Muscle of leg (tissue), 11 donors: ENCODE results near the gene DLG4. TPM values are rescaled to one million over a fixed set of nuclear protein-coding genes. Genes with fewer than 3 reads are reported as not detected.
"Not testable (repeated sequence)": the region's sequence is repeated elsewhere in the genome, so short reads cannot be mapped to it uniquely, and the experiment has no call there.

Experiments
- DNase-seq: peaks from one replicate; pipeline ENCODE4 v3.0.0; 2013
- H3K27ac ChIP-seq: one replicate; pipeline ENCODE4 v1.5.1; 2013; ENCODE audit warnings: mild to moderate bottlenecking, low read length, control low read depth
- H3K27me3 ChIP-seq: one replicate; pipeline ENCODE4 v1.6.1; 2013; ENCODE audit warnings: low read length; ENCODE audit not compliant: control insufficient read depth, insufficient read depth
- H3K36me3 ChIP-seq: one replicate; pipeline ENCODE4 v1.6.1; 2013; ENCODE audit warnings: low read length; ENCODE audit not compliant: control insufficient read depth, insufficient read depth
- H3K4me1 ChIP-seq: one replicate; pipeline ENCODE4 v1.6.1; 2013; ENCODE audit warnings: low read length; ENCODE audit not compliant: control insufficient read depth, insufficient read depth
- H3K4me3 ChIP-seq: one replicate; pipeline ENCODE4 v1.5.1; 2013; ENCODE audit warnings: low read length, control low read depth
- H3K9me3 ChIP-seq: replicated peaks from 2 replicates; pipeline ENCODE4 v1.6.1; 2013; ENCODE audit warnings: low read depth, low read length; ENCODE audit not compliant: control insufficient read depth
- WGBS: methylation state at CpG from one replicate; pipeline ENCODE4 v1.1.5; 2013; ENCODE audit warnings: missing lambda C conversion rate; ENCODE audit not compliant: insufficient coverage; 5-methylcytosine and 5-hydroxymethylcytosine counted together
- polyA plus RNA-seq, 8 donors: library from polyadenylated mRNA; unstranded; fragments of 120-200 nt; gene quantifications; one replicate each; pipeline versions ENCODE4 v1.2.1 to v1.2.3, GENCODE V29; 2013; ENCODE audit warnings: inconsistent platforms in 1 of 8, low replicate concordance in 1 of 8; ENCODE audit not compliant: insufficient read length in 8 of 8, insufficient read depth in 1 of 8
- total RNA-seq: library from RNA; stranded (reverse); fragments of 120-200 nt; gene quantifications from one replicate; pipeline ENCODE4 v1.2.4, GENCODE V29; 2013

The DLG4 gene
- total and polyA plus RNA-seq, 9 donors: 12.7 to 33.9 (median 22.5) TPM

DNA sequence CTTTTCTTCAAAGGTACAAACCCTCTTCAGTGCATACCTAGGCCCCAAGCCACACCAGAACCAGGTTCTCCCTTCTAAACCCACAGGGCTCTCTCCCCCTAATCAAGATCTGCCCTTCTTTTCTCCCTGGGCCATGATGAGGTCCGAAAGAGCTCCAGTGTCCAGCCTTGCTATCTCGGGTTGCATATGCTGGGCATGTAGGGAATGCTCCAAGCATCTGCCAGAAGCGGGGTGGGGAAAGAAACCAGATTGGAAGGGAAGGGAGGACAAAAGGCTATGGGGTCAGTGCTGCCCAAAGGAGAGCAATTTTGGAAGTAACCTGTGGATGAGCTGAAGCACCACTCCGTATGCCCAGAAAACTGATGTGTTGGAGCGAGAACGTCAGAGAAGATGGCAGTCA is 29.6 kb upstream of the DLG4 start:
- Histone ChIP-seq H3K4me1 (peaks cover 28% of the 10 kb centered on the region), H3K36me3 (peaks cover 32% of the 10 kb centered on the region), H3K27ac (peak overlapping the region; percentile 99), H3K27me3 (no peaks in the 10 kb centered on the region), H3K4me3 (peak overlapping the region; percentile 17), H3K9me3 (no peaks in the 10 kb centered on the region)
- WGBS: 90% methylated on average over 4 of the region's 6 CpGs
- DNase-seq: peak; percentile 53

DNA sequence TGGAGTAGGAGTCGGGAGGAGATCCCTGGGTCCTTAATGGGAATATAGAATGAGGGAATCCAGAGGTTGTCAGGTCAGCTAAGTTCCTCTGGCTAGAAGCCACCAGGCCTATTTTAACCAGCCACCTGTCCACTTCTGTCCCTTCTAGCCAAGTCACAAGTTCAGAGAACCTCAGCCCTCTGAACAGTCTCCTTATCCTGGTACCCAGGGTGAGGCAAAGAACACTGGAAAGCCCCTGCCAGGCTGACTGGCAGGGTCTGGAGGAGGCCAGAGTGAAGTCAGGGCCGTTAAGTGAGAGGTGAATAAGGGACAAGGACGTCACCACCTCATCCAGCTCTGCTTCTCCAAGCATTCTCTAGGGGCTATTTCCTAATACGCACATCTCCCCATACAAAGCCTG is 29.2 kb upstream of the DLG4 start:
- peak overlapping the region; percentile 99 for H3K27ac ChIP-seq
- WGBS: 63% methylated on average over 2 of the region's 4 CpGs
- peaks cover 33% of the 10 kb centered on the region for H3K36me3 ChIP-seq
- DNase-seq: peak; percentile 75
- peaks cover 30% of the 10 kb centered on the region for H3K4me1 ChIP-seq
- H3K4me3 ChIP-seq: peak overlapping the region; percentile 17
- H3K27me3 ChIP-seq: no peaks in the 10 kb centered on the region
- H3K9me3 ChIP-seq: no peaks in the 10 kb centered on the region

DNA sequence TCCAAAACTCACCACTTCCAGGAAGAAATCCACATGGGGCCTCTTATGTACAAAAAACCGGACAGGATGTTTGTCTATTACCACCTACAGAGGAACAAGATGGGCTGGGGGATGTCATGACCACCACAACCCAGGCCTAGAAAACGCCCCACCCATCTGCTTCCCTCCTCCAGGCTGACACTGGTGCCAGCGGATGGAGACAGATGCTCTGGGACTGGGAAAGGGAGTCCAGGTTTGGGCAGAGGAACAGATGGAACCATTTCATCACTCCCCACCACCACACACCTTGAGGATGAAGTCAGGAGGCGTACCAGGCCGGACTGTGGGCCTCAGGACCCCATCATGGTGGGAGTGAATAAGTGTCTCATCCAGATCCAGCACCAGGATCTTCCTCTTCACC is 27.1 kb upstream of the DLG4 start:
- DNase-seq: peak; percentile 12
- H3K9me3 ChIP-seq: no peaks in the 10 kb centered on the region
- no peaks in the 10 kb centered on the region for H3K27me3 ChIP-seq
- no peak overlapping the region for H3K4me3 ChIP-seq
- peaks cover 36% of the 10 kb centered on the region for H3K36me3 ChIP-seq
- no CpG with 5 or more reads among the region's 5 CpGs for WGBS
- peak overlapping the region; percentile 13 for H3K27ac ChIP-seq
- peaks cover 32% of the 10 kb centered on the region for H3K4me1 ChIP-seq

DNA sequence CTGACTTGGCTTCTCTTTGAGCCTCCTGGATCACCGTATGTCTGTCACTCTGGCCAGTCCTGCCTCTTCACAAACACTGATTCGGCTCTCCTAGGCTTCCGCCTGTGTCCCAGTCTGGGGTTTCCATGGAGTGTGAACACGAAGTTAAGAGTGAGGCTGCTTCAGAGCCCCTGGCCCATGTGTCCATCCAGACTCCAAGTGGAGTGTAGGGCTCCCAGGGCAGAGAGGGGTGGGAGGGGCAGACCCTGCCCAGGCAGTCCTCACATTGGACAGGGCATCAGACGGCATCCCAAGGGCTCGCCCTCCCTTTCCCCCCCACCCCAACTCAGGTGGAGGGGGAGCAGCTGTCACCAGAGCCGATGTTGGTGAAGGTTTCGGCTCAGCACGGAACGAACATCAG is 24.2 kb upstream of the DLG4 start:
- not testable (repeated sequence) for DNase-seq, H3K27me3 ChIP-seq, H3K4me3 ChIP-seq, H3K9me3 ChIP-seq
- WGBS: 33% methylated on average over 1 of the region's 10 CpGs
- Histone ChIP-seq H3K36me3 (peaks cover 45% of the 10 kb centered on the region), H3K4me1 (peaks cover 35% of the 10 kb centered on the region), H3K27ac (peak overlapping the region; percentile 100)

DNA sequence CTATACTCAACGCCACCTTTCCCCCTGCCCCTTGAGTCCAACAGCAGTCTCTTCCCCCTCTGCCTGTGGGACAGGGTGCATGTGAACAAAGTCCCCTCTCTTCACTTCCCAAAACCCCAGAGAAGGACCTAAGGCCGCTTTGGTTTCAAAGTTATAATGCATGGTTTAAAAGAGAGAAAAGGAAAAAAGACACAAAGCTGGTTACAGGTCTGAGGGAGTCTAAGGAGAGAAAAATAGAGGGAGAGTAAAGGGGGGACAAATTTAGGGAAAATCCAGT is 23.8 kb upstream of the DLG4 start:
- Histone ChIP-seq H3K36me3 (peaks cover 45% of the 10 kb centered on the region), H3K4me1 (peaks cover 31% of the 10 kb centered on the region), H3K4me3 (peak overlapping the region; percentile 85), H3K9me3 (no peaks in the 10 kb centered on the region), H3K27ac (peak overlapping the region; percentile 100), H3K27me3 (no peaks in the 10 kb centered on the region)
- DNase-seq: no peak
- WGBS: no CpG with 5 or more reads among the region's 2 CpGs

DNA sequence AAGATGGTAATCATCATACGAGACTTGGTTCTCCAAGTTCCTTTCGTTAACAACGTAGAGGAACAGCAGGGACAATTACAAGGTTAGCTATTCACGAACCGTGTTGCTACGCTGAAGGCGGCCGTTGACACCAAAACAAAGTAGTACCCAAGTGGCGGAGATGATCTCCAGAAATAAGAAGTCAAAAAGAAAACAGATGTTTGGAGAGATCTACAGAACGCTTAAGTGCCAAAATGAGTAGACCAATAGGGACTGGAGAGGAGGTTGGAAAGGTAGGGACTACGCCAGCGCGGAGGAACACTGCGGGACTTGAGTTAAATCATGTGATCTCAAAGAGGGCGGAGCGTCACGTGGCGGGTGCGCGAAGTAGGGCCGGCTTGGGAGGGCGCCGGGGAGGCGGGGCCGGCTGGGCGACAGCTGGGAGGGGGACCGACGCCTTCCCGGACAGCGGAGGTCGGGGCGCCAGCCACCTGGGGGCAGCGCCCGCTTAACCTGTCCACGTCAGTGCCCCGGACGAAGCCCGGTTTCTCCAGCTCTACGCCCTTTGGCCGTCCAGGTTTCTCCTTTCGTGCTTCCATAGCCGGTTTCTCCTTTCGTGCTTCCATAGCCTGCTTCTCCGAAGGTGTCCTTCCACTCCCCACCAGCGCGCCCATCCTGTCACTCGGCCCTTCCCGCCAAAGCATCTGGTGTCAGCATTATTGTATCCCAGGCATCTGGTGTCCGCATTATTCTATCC is 23.2 kb upstream of the DLG4 start:
- no peaks in the 10 kb centered on the region for H3K9me3 ChIP-seq
- peak overlapping the region; percentile 85 for H3K4me3 ChIP-seq
- DNase-seq: peak; percentile 99
- H3K27me3 ChIP-seq: no peaks in the 10 kb centered on the region
- peaks cover 45% of the 10 kb centered on the region for H3K36me3 ChIP-seq
- H3K4me1 ChIP-seq: peaks cover 30% of the 10 kb centered on the region
- under 1% methylated on average over 49 of the region's 49 CpGs for WGBS
- H3K27ac ChIP-seq: peak overlapping the region; percentile 100

- Histone ChIP-seq H3K4me1 (peaks cover 36% of the 10 kb centered on the region), H3K27ac (peak within 1 kb of the TSS; percentile 100), H3K27me3 (no peaks in the 10 kb centered on the region), H3K9me3 (no peaks in the 10 kb centered on the region), H3K36me3 (peaks cover 46% of the 10 kb centered on the region), H3K4me3 (peak within 1 kb of the TSS; percentile 85)
- DNase-seq: peak; percentile 98
- 0% methylated on average over 51 of the region's 62 CpGs for WGBS
Observed at GRCh38 chr17:7241783-7242716, 22.4 kb upstream of the DLG4 start, which contains the start of gene GABARAP. Gene GABARAP (minus strand): TSS chr17:7242449. CDS start chr17:7242330, 119 bp downstream.

GRCh38 chr17:7241090-7241733 is 21.6 kb upstream of the DLG4 start:
- H3K9me3 ChIP-seq: no peaks in the 10 kb centered on the region
- H3K27me3 ChIP-seq: no peaks in the 10 kb centered on the region
- peaks cover 39% of the 10 kb centered on the region for H3K4me1 ChIP-seq
- H3K36me3 ChIP-seq: peaks cover 46% of the 10 kb centered on the region
- DNase-seq: no peak
- WGBS: 30% methylated on average over 6 of the region's 9 CpGs
- peak overlapping the region; percentile 100 for H3K27ac ChIP-seq
- peak overlapping the region; percentile 85 for H3K4me3 ChIP-seq

- H3K27me3 ChIP-seq: no peaks in the 10 kb centered on the region
- peaks cover 39% of the 10 kb centered on the region for H3K4me1 ChIP-seq
- WGBS: 72% methylated on average over 2 of the region's 4 CpGs
- peak overlapping the region; percentile 100 for H3K27ac ChIP-seq
- peak; percentile 62 for DNase-seq
- no peaks in the 10 kb centered on the region for H3K9me3 ChIP-seq
- H3K4me3 ChIP-seq: no peak overlapping the region
- H3K36me3 ChIP-seq: peaks cover 49% of the 10 kb centered on the region
Observed at GRCh38 chr17:7240375-7240774, 20.7 kb upstream of the DLG4 start.
